Measurements from ENCODE around the gene STARD10.

Gene STARD10

DNA sequence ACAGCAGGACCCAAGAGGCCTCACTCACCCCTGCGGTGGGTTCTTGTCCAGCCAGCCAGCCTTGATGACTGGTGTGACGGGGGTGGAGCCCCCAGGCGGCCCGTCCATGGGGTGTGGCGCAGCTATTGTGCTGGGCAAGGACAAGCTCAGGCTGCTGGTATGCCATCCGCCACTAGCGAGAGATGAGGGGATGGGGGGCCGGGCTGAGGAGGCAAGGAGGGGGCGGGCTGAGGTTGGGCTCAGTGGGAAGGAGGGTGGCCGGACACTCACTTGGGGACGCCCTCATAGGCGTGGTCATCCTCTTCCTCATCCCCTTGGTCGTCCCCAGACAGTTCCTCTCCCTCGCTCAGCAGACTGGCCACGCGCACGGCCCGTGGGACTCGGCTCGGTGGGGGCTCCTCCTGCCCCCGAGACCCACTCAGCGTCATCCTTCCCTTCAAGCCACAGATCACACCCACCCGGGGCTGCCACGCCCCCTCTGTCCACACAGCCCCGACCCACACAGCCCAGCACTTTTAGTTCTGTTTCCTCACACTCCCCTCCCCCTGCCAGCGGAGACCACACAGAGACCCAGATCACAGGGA is 81.6 kb downstream of the STARD10 start:
- H3K4me3 ChIP-seq (ENCODE audit: low read depth, low read length), result no peak overlapping the region

- no peak overlapping the region for H3K4me3 ChIP-seq (ENCODE audit: low read depth, low read length)
Measured at GRCh38 chr11:72711141-72711540, 82.7 kb downstream of the STARD10 start.

DNA sequence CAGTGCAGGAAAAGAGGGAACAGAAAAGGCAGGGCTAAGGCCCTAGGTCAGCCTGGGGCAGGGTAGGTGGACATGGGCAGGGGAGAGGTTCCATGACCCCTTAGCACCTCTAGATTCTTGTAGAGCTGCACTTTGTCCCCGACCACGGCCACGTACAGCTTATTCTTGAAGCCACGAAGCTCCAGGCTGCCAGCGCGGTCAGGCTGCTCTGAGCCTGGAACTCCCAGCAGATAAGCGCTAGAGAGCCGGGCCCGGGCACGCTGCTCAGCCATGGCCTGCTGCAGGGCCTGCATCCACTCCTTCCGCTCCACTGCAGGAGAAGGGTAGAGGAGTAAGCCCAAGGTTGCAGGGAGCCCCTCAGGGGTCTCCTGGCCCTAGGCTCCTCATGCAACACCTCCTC is 83.6 kb downstream of the STARD10 start:
- H3K4me3 ChIP-seq (ENCODE audit: low read depth, low read length), result no peak overlapping the region

DNA sequence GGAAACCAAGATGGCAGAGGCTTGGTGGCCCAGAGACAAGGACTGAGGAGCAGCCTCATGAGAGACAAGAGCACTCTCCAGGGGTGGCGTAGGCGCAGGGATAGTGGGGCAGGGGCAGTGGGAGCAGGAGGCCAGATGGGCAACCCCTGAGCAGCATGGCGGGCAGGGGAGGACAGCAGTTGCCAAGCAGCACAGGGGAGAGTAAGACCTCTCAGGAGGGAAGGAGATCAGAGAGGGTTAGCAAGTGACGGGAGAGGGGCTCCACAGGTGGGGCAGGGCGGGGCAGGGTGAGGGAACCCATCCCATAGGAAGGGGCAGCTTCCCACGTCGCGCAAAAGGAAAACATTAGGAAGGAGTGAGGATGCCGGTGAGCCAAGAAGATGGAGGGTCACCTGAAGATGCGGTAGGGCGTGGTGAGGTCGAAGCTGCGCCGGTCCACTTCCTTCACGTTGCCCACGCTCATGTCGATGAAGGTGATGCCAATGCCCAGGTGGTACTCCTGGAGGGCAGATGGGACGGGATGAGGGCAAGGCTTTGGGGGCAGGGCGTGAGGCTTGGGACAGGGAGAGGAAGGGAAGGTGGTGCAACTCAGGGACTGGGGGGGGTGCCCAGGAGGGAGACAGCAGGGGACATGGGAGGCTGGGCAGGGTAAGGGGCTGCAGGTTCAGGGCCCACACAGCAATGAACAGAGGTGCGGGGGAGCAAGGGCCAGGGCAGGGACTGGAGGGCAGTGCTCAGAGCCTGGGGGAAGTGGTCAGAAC is 84.2 kb downstream of the STARD10 start:
- no peak overlapping the region for H3K4me3 ChIP-seq (ENCODE audit: low read depth, low read length)

DNA sequence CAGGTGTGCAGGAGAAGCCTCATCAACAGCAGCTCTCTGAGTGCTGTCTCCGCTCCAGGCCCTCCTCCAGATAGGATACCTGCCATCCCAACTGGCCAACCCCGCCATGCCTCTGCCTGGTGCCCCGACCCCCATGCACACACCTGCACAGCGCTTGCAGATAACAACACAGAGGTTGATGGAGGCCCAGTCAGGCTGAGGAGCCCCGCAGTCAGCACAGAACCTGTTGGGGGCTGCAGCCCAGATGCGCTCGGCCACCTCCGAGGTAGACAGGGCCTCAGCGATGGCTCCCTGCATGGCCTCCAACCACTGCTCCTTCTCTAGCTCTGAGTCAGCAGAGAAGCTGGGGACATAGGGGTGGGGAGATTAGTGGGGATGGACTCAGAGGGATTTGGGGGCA is 86.8 kb downstream of the STARD10 start:
- H3K4me3 ChIP-seq (ENCODE audit: low read depth, low read length), result no peak overlapping the region

DNA sequence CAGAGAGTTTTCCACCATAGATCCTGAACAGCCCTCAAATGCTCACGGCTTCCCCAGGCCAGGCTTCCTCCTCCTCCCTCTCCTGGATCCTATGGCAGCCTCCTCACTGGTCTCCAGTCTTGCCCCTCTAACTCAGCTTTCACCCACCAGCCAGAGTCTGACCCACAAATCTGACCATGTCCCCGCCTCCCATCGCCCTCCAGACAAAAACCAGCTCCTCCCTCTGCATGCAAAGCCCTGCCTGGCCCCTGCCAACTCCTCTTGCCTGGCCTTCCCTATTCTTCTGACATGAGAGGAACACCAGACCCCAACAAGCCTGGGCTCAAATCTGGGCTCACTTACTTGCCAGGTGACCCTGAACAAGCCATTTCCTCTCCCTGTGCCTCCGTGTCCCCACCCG is 87.3 kb downstream of the STARD10 start:
- no peak overlapping the region for H3K4me3 ChIP-seq (ENCODE audit: low read depth, low read length)

- no peak overlapping the region for H3K4me3 ChIP-seq (ENCODE audit: low read depth, low read length)
Measured at GRCh38 chr11:72705442-72706365, 88.1 kb downstream of the STARD10 start.

DNA sequence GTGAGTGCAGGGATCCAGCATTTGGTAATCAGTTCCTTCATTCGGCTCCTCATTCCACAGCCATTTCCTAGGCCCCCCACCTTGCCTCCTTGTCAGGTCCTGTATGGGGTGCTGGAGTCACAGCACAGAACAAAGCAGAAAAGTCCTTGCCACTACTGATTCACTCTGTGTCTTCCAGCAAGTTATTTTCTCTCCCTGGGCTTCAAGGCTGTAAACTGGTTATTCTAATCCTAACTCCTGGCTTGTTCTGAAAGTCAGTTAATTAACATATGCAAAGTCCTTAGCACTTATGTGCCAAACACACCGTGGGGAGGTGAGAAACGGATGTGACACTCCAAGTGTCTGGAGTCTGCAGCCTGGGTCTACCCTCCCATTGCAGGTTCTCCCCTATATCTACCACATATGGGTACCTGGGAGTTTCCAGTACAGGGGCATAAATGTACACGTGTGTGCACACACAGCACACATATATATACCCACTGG is 89.0 kb downstream of the STARD10 start:
- no peak overlapping the region for H3K4me3 ChIP-seq (ENCODE audit: low read depth, low read length)

All from iPS-11a (cell line).